ENCODE data around the gene BAX.

- TF ChIP-seq EZH2 (IDR thresholded peaks at IDR 0.05; ENCODE audit: borderline replicate concordance, insufficient read depth, low read depth, low read length, poor library complexity, severe bottlenecking) (no peak), CTCF (IDR thresholded peaks at IDR 0.05) (no peak)
These were observed 4.9 kb downstream of the BAX start for GRCh38 chr19:48959341-48960239.
